Coronary artery (tissue), 2 donors: ENCODE data around the gene CACNB3.
"Not testable (repeated sequence)": the region's sequence is repeated elsewhere in the genome, so short reads cannot be mapped to it uniquely, and the experiment has no call there.

Experiments used
- DNase-seq: peaks from one replicate; pipeline ENCODE4 v3.0.0-alpha.2; 2017; ENCODE audit warnings: low spot score
- H3K27ac ChIP-seq, 2 donors: fragments of 200-600 bp; sonication (generic); one replicate each; pipeline ENCODE4 v1.5.1; 2016 to 2019
- H3K4me3 ChIP-seq: fragments of 200-600 bp; sonication (generic); 2 replicates; pipeline ENCODE4 v1.5.1; 2016; ENCODE audit warnings: mild to moderate bottlenecking, moderate library complexity
- TF ChIP-seq, protein P1 (sequence below): fragments of 200-600 bp; sonication (generic); IDR thresholded peaks from one replicate; pipeline ENCODE4 v1.5.1; 2019; ENCODE audit warnings: antibody characterized with exemption

CACNB3 gene

GRCh38 chr12:48827513-48828096 is 9.3 kb downstream of the CACNB3 start:
- TF ChIP-seq, protein P1, sequence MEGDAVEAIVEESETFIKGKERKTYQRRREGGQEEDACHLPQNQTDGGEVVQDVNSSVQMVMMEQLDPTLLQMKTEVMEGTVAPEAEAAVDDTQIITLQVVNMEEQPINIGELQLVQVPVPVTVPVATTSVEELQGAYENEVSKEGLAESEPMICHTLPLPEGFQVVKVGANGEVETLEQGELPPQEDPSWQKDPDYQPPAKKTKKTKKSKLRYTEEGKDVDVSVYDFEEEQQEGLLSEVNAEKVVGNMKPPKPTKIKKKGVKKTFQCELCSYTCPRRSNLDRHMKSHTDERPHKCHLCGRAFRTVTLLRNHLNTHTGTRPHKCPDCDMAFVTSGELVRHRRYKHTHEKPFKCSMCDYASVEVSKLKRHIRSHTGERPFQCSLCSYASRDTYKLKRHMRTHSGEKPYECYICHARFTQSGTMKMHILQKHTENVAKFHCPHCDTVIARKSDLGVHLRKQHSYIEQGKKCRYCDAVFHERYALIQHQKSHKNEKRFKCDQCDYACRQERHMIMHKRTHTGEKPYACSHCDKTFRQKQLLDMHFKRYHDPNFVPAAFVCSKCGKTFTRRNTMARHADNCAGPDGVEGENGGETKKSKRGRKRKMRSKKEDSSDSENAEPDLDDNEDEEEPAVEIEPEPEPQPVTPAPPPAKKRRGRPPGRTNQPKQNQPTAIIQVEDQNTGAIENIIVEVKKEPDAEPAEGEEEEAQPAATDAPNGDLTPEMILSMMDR = no peak
- no peak for DNase-seq
- H3K4me3 ChIP-seq = no peak overlapping the region

DNA sequence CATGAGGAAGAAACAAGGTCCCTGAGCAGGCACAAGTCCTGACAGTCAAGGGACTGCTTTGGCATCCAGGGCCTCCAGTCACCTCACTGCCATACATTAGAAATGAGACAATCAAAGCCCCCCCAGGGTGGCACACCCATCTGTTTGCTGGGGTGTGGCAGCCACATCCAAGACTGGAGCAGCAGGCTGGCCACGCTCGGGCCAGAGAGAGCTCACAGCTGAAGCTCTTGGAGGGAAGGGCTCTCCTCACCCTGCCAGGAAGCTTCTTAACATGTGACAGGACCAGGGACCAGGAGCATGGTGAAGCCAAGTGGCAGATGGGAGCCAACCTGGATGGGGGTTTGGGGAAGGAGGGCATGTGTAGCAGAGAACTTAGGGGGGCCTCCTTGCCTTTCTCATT is 10.0 kb downstream of the CACNB3 start:
- Histone ChIP-seq H3K4me3 (no peak overlapping the region), H3K27ac (no peak overlapping the region)
- no peak for DNase-seq
- TF ChIP-seq, protein P1 = no peak

More at GRCh38 chr12:48827513-48828096, 9.3 kb downstream of the CACNB3 start:
- H3K27ac ChIP-seq = no peak overlapping the region

DNA sequence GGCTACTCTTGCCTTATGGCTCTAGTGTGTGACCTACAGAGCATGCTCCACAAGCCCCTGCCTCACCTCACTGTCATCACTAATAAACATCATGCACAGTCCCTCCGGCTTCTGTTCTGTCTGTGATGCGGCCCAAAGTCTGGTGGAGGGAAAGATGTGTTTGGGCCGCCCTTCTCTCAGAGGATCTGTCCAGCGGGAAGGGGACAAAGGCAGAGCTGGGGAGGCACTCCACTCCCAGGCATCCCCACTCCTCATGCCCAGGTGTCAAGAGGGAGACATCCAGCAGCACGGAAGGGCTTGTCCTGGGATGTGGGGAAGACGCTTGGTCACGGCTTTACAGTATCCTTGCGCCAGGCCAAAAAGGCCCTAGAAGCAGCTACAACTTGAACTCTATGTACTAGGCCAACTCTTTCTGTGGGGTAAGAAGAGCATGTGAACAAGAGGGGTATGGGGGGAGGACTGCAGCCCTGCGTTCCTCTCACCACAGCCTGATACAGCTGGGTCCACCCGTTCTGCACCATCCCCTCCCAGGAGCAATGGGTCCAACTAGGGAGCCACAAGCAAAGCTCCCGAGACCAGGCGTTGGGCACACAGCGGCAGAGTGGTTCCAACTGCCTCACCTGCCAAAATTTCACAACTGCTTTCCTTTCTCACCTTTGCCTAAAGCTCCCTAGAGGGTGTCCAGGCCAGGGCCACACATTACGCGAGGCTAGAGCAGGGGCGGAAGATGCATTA is 10.7 kb downstream of the CACNB3 start:
- Histone ChIP-seq H3K4me3 (no peak overlapping the region), H3K27ac (no peak overlapping the region)
- TF ChIP-seq, protein P1 = no peak
- no peak for DNase-seq

DNA sequence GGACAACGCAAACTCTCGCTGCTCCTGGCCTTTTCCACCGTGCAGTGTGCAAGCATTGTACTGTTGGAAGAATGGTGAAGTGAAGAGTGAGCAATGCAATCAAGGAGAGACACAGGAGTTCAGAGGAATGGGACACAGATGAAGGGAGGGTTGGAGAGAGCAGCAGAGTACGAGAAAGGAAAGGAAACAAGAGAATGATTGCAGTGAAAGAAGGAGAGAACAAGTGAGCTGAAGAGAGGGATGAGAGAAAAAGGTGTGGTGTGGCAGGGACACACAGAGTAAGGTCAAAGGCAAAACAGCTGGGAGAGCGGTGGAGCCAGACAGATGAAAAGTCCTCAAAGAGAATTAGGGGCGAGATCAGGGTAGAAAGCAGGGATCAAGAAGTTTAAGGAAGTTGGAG is 13.0 kb downstream of the CACNB3 start:
- Histone ChIP-seq H3K4me3 (no peak overlapping the region), H3K27ac (no peak overlapping the region)
- no peak for DNase-seq
- TF ChIP-seq, protein P1 = no peak

DNA sequence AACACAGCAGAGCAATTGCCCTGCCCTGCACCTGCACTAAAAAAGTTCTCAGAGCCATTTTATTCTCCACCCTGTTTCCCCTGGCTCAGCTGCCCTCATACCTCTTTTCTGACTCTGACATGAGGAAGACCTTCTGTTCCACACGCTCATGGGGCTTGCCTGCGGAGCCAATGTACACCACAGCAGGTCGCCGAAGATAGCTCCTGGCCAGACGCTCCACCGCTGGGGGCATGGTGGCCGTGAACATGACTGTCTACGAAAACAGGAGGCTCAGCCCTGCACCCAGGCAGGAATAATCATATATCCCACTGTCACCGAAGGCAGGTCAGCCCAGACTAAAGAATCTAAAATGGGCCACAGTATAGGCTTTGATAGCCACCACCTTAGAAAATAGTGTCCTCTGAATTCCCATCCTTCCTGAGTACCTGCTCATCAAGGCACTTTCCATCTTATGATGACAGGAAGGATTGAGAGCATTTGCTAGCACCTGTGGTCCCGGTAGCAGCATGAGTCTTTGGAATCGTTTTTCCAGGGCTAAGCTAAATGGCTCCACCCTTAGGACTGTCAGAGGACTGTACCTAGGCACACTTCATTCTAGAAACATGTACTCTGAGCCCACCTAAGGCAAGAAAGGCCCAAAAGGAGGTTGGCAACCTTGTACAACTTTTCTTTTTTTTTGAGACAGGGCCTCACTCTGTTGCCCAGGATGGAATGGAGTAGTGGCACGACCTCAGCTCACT is 14.2 kb downstream of the CACNB3 start:
- no peak overlapping the region for H3K27ac ChIP-seq
- TF ChIP-seq, protein P1 = no peak
- no peak overlapping the region for H3K4me3 ChIP-seq
- no peak for DNase-seq

GRCh38 chr12:48838048-48838447 is 19.8 kb downstream of the CACNB3 start:
- H3K4me3 ChIP-seq = no peak overlapping the region
- DNase-seq = no peak
- no peak overlapping the region for H3K27ac ChIP-seq
- TF ChIP-seq, protein P1 = no peak

DNA sequence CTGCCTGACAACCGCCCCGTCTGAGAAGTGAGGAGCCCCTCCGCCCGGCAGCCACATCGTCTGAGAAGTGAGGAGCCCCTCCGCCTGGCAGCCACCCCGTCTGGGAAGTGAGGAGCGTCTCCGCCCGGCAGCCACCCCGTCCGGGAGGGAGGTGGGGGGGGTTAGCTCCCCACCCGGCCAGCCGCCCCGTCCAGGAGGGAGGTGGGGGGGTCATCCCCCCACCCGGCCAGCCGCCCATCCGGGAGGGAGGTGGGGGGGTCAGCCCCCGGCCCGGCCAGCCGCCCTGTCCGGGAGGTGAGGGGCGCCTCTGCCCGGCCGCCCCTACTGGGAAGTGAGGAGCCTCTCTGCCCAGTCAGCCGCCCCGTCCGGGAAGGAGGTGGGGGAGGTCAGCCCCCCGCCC is 23.7 kb downstream of the CACNB3 start:
- DNase-seq, H3K4me3 ChIP-seq, H3K27ac ChIP-seq: not testable (repeated sequence)
